Stomach (tissue), 4 donors: ENCODE results near the gene SAT1.

ENCODE experiments used
- CTCF ChIP-seq, 7 experiments: fragments of 450-650 bp in 4 of 7; fragments of 200-600 bp in 3 of 7; sonication (generic) in 3 of 7; IDR thresholded peaks; one replicate each; pipeline ENCODE4 v1.5.1; 2016 to 2019; ENCODE audit warnings: antibody characterized with exemption in 7 of 7, control low read depth in 2 of 7, mild to moderate bottlenecking in 1 of 7
- EP300 ChIP-seq: sonication (generic); formaldehyde crosslinking; IDR thresholded peaks from one replicate; pipeline ENCODE4 v1.6.1; 2017; ENCODE audit warnings: antibody characterized with exemption
- POLR2A ChIP-seq, 4 donors: fragments of 450-650 bp; IDR thresholded peaks; one replicate each; pipeline ENCODE4 v1.6.1; 2016; ENCODE audit warnings: antibody characterized with exemption in 4 of 4, control low read depth in 2 of 4, mild to moderate bottlenecking in 1 of 4, moderate library complexity in 1 of 4

- TF ChIP-seq CTCF (IDR thresholded peaks at IDR 0.05) (no peak), EP300 (no peak), POLR2A (IDR thresholded peaks at IDR 0.05) (no peak)
These were observed 42.7 kb downstream of the SAT1 start for GRCh38 chrX:23825675-23826074.
